Mesodermal cell (in vitro differentiated cells): ENCODE results near the gene QKI.
A peak's percentile ranks its signal among the peaks of the same experiment; 100 is the strongest.

Source experiments
- H3K27ac ChIP-seq: 2 replicates; pipeline ENCODE4 v1.7.0; 2013; ENCODE audit warnings: mild to moderate bottlenecking, low read depth, low read length, moderate library complexity; ENCODE audit not compliant: severe bottlenecking
- H3K36me3 ChIP-seq: 2 replicates; pipeline ENCODE4 v1.7.1; 2013; ENCODE audit warnings: mild to moderate bottlenecking, low read length, moderate library complexity; ENCODE audit not compliant: control insufficient read depth, insufficient read depth
- H3K4me1 ChIP-seq: one replicate; pipeline ENCODE4 v1.7.1; 2013; ENCODE audit warnings: mild to moderate bottlenecking, low read length; ENCODE audit not compliant: insufficient read depth, control insufficient read depth, poor library complexity, severe bottlenecking
- H3K4me3 ChIP-seq: 2 replicates; pipeline ENCODE4 v1.7.0; 2013; ENCODE audit warnings: low read length, control low read depth, mild to moderate bottlenecking; ENCODE audit not compliant: insufficient read depth, poor library complexity, severe bottlenecking; ENCODE audit errors: extremely low read depth
- H3K9me3 ChIP-seq: 2 replicates; pipeline ENCODE4 v1.7.1; 2013; ENCODE audit warnings: mild to moderate bottlenecking, low read length, moderate library complexity; ENCODE audit not compliant: control insufficient read depth
- WGBS, 2 experiments: methylation state at CpG; one replicate each; pipeline ENCODE4 v1.1.5; 2013; ENCODE audit warnings: missing lambda C conversion rate in 2 of 2; ENCODE audit not compliant: insufficient coverage in 2 of 2; 5-methylcytosine and 5-hydroxymethylcytosine counted together

QKI gene

DNA sequence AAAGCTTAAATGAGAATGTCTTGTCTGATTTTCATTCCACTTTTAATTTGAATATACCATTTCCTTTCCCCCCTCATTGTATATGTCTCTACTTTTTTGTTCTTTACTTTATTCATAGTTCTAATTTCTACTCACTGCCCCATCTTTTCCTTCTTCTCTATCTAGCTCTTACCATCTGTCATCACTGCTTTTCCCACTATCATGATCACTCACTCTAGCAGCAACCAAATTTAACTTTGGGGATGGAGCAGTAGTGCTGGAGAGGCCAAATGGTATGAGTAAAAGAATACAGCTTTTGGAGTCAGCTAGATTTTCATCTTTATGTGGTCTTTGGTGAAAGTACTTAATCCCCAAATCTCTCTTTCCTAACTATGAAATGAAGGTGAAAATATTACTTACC, 25.5 kb downstream of the QKI start:
- Histone ChIP-seq H3K4me3 (no peak overlapping the region), H3K9me3 (no peaks in the 10 kb centered on the region), H3K4me1 (no peaks in the 10 kb centered on the region), H3K36me3 (peaks cover 3% of the 10 kb centered on the region), H3K27ac (no peak overlapping the region)

DNA sequence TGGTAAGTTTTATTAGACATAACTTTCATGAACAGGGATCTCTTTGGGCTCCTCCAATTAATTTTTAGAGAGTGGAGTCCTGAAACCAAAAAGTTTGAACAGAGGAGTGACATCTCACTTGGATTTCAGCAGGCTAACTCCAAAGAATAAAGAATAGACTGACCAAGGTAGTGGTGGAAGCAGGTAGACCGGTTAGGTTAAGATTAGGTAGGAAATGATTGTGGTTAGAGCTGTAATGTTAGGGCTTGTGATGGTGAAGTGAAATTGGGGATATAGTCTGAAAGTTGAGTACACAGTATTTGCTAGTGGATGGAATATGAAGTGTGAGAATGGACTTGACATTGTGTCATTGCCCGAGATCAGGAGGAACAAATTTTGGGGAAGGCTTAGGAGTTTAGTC, 27.8 kb downstream of the QKI start:
- Histone ChIP-seq H3K4me1 (no peaks in the 10 kb centered on the region), H3K36me3 (peaks cover 9% of the 10 kb centered on the region), H3K9me3 (no peaks in the 10 kb centered on the region), H3K4me3 (no peak overlapping the region), H3K27ac (no peak overlapping the region)
- 69 to 100% methylated on average over 1 to 2 of the region's 2 CpGs for WGBS, 2 experiments

DNA sequence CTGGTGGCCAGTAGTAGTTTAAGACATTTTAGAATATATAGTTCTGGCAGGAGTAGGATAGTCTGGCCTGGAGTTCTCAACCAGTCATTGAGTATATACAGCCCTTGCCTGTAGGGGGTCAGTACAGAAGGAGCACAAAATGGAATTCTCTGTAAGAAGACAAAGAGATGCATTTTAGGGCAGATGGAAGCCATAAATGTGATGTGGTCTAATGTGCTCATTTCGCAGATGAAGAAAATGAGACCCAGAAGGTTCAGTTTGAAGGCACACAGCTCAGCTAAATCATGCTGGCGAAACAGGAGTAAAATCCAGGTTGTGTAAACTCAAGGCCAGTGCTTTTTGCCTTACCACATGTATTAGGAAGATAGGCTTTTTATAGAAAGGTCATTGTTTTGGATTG, 29.6 kb downstream of the QKI start:
- H3K4me1 ChIP-seq = no peaks in the 10 kb centered on the region
- H3K27ac ChIP-seq = no peak overlapping the region
- no peak overlapping the region for H3K4me3 ChIP-seq
- no peaks in the 10 kb centered on the region for H3K9me3 ChIP-seq
- WGBS, 2 experiments = 90 to 95% methylated on average over 2 of the region's 2 CpGs
- H3K36me3 ChIP-seq = peaks cover 9% of the 10 kb centered on the region

DNA sequence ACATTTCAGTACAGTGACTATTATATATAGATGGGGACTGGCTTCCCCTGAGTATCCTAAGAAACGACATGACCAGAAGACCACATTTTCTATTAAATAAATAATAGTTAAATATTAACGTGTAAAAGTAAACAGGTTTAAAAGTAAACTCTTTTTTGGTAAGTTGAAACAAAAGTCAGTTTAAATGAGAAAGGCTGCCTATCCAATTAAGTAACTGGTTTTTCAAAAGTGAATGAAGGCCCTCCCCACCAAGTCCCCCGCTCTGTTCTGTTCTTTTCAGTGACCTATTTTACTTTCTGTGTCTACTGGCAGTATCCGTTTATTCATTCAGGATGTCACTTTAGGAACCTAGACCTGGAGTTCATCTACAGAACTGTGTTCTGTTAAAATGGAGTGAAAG, 32.0 kb downstream of the QKI start:
- H3K4me1 ChIP-seq = no peaks in the 10 kb centered on the region
- H3K36me3 ChIP-seq = peaks cover 9% of the 10 kb centered on the region
- H3K9me3 ChIP-seq = no peaks in the 10 kb centered on the region
- H3K27ac ChIP-seq = no peak overlapping the region
- WGBS, 2 experiments = no CpG with 5 or more reads among the region's 4 CpGs
- H3K4me3 ChIP-seq = no peak overlapping the region

DNA sequence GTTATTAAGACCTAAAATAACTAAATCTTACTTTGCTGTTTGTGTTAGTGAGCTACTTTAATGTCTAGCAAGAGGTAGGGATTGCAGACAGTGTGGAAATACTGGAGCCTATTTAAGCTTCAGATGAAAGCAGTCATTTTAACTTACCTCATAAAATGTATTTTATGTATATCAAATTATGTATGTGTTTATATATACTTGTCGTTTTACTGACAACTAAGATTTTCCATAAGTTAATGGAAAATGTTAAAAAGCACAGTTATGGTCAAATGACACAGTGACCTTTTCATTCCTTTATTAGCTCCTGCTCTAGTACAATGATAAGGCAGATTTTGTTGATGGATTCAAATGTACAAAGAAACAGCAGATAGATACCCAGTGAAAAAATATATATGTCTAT, 34.6 kb downstream of the QKI start:
- no CpG with 5 or more reads among the region's 1 CpG for WGBS, 2 experiments
- no peaks in the 10 kb centered on the region for H3K9me3 ChIP-seq
- H3K36me3 ChIP-seq = peaks cover 9% of the 10 kb centered on the region
- H3K4me3 ChIP-seq = no peak overlapping the region
- no peaks in the 10 kb centered on the region for H3K4me1 ChIP-seq
- H3K27ac ChIP-seq = no peak overlapping the region

DNA sequence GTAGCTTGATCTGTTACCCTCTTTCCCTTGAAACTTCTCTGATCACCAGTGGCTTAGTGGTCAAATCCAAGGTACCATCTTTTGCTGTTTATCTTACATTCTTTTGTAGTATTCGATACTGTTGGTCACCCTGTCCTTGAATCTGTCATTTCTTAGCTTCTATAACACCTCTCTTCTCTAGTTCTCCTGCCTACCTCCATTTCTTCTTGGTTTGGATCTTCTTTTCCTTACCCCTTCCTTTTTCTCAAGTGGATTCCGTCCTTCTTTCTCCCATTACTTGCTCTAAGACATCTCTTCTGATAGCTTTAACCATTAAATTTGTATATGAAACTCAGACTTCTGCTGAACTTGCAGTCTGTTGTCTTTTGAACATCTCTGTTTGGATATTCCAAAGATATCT, 39.9 kb downstream of the QKI start:
- Histone ChIP-seq H3K27ac (no peak overlapping the region), H3K36me3 (peaks cover 32% of the 10 kb centered on the region), H3K4me1 (peaks cover 17% of the 10 kb centered on the region), H3K4me3 (no peak overlapping the region), H3K9me3 (no peaks in the 10 kb centered on the region)
- 100% methylated on average over 1 of the region's 2 CpGs for WGBS, 2 experiments

DNA sequence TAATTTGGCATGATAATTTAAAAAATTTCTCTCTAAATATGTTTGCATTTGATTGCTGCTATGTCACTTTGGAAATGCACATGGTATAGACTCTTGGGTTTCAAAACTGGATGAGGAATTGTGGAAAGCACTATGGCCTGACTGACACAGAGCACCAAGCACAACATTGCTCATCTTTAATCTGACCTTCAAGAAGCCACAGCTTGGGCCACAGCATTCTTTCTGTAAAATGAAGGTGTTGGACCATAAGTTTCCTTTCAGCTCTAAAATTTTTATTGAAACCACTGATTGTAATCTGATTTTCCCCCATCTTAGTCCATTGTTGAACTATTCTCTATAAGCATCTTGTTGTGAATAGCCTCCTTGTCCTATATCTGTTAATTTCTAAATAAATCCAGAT, 41.0 kb downstream of the QKI start:
- Histone ChIP-seq H3K36me3 (peaks cover 33% of the 10 kb centered on the region), H3K27ac (no peak overlapping the region), H3K9me3 (no peaks in the 10 kb centered on the region), H3K4me3 (no peak overlapping the region), H3K4me1 (peaks cover 18% of the 10 kb centered on the region)

DNA sequence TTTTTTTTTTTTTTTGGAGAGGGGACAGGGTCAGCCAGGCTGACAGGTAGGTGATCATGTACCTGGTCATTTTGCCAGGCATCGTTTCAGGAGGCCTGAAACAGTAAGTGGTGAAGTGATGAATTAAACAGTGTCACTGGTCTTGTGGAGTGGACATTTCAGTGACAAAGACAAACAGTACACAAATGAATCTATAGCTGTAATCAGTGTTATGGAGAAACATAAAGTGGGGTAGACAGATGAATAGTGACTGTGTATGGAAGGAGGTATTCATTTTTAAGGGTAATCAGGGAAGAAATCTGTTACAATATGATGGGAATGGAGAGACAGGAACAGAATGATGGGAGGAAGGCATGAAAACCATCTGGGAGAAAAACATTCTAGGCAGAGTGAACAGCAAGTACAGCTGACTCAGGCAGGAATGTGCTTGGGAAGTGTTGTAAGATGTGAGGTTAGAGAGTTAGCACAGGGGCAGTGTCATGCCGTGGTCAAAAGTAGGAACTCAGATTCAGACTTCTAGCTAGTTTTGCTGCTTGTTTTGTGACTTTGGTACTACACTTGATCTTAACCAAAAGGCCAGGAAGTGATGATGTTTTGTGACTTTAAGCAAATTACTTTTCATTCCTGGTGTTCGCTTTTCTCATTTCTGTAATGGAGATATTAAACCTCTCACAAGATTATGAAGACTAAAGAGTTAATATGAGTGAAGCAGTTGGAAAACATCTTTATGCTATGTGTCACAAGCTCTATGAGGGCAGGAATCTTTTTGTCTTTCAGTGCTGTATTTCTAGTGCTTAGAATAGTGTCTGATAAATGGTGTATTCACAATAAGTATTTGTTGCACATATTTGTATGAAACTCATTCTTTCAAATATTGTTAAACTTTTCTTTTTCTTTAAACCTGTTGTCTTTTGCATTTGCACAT, 43.4 kb downstream of the QKI start:
- no peaks in the 10 kb centered on the region for H3K9me3 ChIP-seq
- H3K36me3 ChIP-seq = peaks cover 41% of the 10 kb centered on the region
- no peak overlapping the region for H3K4me3 ChIP-seq
- peak overlapping the region; percentile 26 for H3K27ac ChIP-seq
- 82 to 100% methylated on average over 1 to 2 of the region's 3 CpGs for WGBS, 2 experiments
- H3K4me1 ChIP-seq = peaks cover 18% of the 10 kb centered on the region

DNA sequence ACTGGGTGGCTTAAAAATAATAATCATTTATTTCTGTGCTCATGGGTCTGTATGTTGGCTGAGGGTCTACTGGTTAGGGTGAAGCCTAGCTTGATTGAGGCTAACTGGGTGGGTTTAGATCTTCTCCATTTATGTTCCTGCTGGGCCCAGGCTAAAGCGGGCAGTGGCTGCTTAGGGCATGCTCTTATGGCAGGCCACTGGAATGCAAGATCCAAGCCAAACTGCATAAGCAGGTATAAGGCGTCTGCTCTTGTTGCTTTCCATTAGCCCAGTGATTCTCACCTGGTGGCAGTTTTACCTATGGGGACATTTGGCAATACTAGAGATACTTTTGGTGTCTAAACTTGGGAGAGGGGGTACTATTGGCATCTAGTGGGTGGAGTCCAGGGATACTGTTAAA, 44.5 kb downstream of the QKI start:
- Histone ChIP-seq H3K36me3 (peaks cover 50% of the 10 kb centered on the region), H3K27ac (no peak overlapping the region), H3K4me3 (no peak overlapping the region), H3K4me1 (peaks cover 18% of the 10 kb centered on the region), H3K9me3 (no peaks in the 10 kb centered on the region)
- 93 to 100% methylated on average over 2 of the region's 2 CpGs for WGBS, 2 experiments

DNA sequence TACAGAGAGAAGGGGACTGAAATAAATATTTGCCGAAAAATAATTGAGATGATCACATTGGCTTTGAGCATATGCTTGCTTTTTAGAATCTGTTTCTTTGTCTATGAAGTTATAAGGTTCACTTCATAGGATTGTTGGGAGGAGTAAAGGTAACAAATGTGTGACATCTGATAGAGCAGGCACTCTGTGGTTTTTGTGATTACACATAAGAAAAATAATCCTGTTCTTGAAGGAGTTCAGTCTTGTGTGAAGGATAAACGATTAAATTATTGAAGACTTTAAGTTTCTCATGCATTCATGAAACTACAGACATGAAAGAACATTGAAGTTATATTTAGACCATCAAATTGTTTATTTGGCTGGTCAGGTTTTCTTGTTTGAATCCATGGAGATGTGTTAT, 45.0 kb downstream of the QKI start:
- Histone ChIP-seq H3K27ac (no peak overlapping the region), H3K4me3 (no peak overlapping the region), H3K4me1 (peaks cover 18% of the 10 kb centered on the region), H3K36me3 (peaks cover 49% of the 10 kb centered on the region), H3K9me3 (no peaks in the 10 kb centered on the region)
- 100% methylated on average over 1 of the region's 2 CpGs for whole genome bisulfite sequencing, 2 experiments

DNA sequence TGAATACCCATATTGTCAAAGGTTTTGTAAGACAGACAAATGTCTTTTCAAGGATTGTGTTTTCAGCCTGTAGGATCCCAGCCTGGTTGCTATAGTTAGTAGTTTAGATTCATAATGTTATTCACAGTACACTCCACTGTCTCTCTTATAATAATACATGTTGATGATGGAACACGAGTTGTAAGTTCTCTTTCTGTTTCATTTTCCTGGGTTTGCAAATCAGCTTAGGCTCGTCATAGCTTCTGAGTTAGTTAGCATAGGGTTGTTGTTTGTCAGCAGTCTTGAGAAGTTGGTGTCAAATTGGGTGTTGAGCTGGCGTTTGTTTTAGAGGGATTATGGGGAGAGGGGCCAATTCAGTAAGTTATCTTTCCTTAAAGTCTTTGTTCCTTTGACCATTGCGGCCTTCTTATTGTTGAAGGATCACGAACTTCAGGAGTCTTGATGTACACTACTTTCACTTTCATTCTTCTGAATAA, 45.8 kb downstream of the QKI start:
- H3K27ac ChIP-seq = no peak overlapping the region
- H3K4me1 ChIP-seq = peaks cover 18% of the 10 kb centered on the region
- peaks cover 43% of the 10 kb centered on the region for H3K36me3 ChIP-seq
- 89 to 100% methylated on average over 1 to 2 of the region's 5 CpGs for WGBS, 2 experiments
- H3K4me3 ChIP-seq = no peak overlapping the region
- H3K9me3 ChIP-seq = no peaks in the 10 kb centered on the region
